ENCODE measurements around the gene PASK. TPM values are rescaled to one million over a fixed set of nuclear protein-coding genes. Genes with fewer than 3 reads are reported as not detected.

PASK gene
- total and polyA plus RNA-seq, 2 donors (not counting 1 experiment from before 2014, with no cell fraction given): 1.0 to 1.5 TPM

DNA sequence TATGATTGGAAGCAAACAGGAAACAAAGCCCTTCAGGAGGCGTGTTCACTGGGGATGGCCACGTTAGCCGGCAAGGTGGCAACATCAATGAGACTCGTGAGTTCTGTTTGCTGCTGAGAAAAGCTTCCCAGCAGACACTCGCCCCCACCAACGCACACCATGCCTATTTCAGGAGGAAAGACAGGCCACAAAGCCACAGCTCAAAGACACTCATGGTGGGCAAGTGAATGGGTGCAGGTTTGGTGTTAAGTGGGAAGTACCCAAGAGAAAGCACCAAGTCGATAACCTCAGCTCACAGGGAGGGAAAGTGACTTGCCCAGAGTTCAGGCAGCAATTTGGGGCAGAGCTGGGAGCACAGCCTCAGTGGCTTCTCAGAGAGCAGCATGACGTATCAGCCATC lies 36.7 kb downstream of the PASK start:
- Histone ChIP-seq H3K4me3 (replicated peaks in 1 of 4; ENCODE audit: control extremely low read depth in 1 of 4, insufficient read depth in 1 of 4, low read depth in 3 of 4, low read length in 4 of 4) (no peak overlapping the region), H3K27me3 (ENCODE audit: control insufficient read depth, insufficient read depth, low read length) (no peaks in the 10 kb centered on the region), H3K36me3 (ENCODE audit: control insufficient read depth, insufficient read depth, low read length) (no peaks in the 10 kb centered on the region), H3K4me1 (ENCODE audit: control insufficient read depth, extremely low read depth, insufficient read depth, low read length) (no peaks in the 10 kb centered on the region), H3K9me3 (ENCODE audit: control insufficient read depth, insufficient read depth, low read depth, low read length) (no peaks in the 10 kb centered on the region), H3K79me2 (ENCODE audit: control insufficient read depth, insufficient read depth, low read length) (no peaks in the 10 kb centered on the region), H3K9ac (ENCODE audit: insufficient read depth, low read length) (no peak overlapping the region), H4K20me1 (ENCODE audit: control insufficient read depth, extremely low read depth, insufficient read depth, low read length) (no peaks in the 10 kb centered on the region), H3K4me2 (ENCODE audit: extremely low read depth, insufficient read depth, low read length) (no peak overlapping the region), H3K27ac (ENCODE audit: insufficient read depth, low read length) (no peak overlapping the region), H2AFZ (ENCODE audit: low read length) (no peak overlapping the region)
- DNase-seq (ENCODE audit: low read depth in 2 of 2): no peak
- TF ChIP-seq, protein P1, sequence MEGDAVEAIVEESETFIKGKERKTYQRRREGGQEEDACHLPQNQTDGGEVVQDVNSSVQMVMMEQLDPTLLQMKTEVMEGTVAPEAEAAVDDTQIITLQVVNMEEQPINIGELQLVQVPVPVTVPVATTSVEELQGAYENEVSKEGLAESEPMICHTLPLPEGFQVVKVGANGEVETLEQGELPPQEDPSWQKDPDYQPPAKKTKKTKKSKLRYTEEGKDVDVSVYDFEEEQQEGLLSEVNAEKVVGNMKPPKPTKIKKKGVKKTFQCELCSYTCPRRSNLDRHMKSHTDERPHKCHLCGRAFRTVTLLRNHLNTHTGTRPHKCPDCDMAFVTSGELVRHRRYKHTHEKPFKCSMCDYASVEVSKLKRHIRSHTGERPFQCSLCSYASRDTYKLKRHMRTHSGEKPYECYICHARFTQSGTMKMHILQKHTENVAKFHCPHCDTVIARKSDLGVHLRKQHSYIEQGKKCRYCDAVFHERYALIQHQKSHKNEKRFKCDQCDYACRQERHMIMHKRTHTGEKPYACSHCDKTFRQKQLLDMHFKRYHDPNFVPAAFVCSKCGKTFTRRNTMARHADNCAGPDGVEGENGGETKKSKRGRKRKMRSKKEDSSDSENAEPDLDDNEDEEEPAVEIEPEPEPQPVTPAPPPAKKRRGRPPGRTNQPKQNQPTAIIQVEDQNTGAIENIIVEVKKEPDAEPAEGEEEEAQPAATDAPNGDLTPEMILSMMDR (conservative IDR thresholded peaks at IDR 0.05 in 1 of 2, IDR thresholded peaks at IDR 0.05 in 1 of 2; ENCODE audit: low read depth in 1 of 2, low read length in 2 of 2): no peak
- TF ChIP-seq EZH2 (IDR thresholded peaks at IDR 0.05; ENCODE audit: low read length, missing control alignments): no peak

DNA sequence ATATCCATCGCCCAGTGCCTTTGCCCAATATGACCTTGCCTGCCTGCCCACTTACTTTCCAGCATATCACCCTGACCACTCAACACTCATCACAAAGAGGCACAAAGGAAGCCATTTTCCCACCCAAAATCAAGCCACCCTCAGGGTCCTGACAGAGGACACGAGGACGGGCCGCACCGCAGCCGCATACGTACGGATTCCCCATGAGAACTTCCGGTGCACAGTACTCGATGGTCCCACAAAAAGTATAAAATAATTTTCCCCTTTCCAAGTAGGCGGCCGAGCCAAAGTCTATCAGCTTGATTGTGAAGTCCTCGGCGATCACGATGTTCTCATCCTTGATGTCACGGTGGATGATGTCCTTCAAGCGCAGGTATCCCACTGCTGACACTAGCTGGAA lies 37.2 kb downstream of the PASK start:
- no peak overlapping the region for H3K27ac ChIP-seq (ENCODE audit: insufficient read depth, low read length)
- no peaks in the 10 kb centered on the region for H3K79me2 ChIP-seq (ENCODE audit: control insufficient read depth, insufficient read depth, low read length)
- H3K9ac ChIP-seq (ENCODE audit: insufficient read depth, low read length): no peak overlapping the region
- H4K20me1 ChIP-seq (ENCODE audit: control insufficient read depth, extremely low read depth, insufficient read depth, low read length): no peaks in the 10 kb centered on the region
- no peak overlapping the region for H3K4me2 ChIP-seq (ENCODE audit: extremely low read depth, insufficient read depth, low read length)
- no peaks in the 10 kb centered on the region for H3K36me3 ChIP-seq (ENCODE audit: control insufficient read depth, insufficient read depth, low read length)
- no peak for DNase-seq (ENCODE audit: low read depth in 2 of 2)
- no peaks in the 10 kb centered on the region for H3K4me1 ChIP-seq (ENCODE audit: control insufficient read depth, extremely low read depth, insufficient read depth, low read length)
- no peaks in the 10 kb centered on the region for H3K9me3 ChIP-seq (ENCODE audit: control insufficient read depth, insufficient read depth, low read depth, low read length)
- H3K27me3 ChIP-seq (ENCODE audit: control insufficient read depth, insufficient read depth, low read length): no peaks in the 10 kb centered on the region
- no peak overlapping the region for H3K4me3 ChIP-seq (replicated peaks in 1 of 4; ENCODE audit: control extremely low read depth in 1 of 4, insufficient read depth in 1 of 4, low read depth in 3 of 4, low read length in 4 of 4)
- no peak overlapping the region for H2AFZ ChIP-seq (ENCODE audit: low read length)
- TF ChIP-seq, protein P1 (conservative IDR thresholded peaks at IDR 0.05 in 1 of 2, IDR thresholded peaks at IDR 0.05 in 1 of 2; ENCODE audit: low read depth in 1 of 2, low read length in 2 of 2): no peak
- no peak for TF ChIP-seq EZH2 (IDR thresholded peaks at IDR 0.05; ENCODE audit: low read length, missing control alignments)

DNA sequence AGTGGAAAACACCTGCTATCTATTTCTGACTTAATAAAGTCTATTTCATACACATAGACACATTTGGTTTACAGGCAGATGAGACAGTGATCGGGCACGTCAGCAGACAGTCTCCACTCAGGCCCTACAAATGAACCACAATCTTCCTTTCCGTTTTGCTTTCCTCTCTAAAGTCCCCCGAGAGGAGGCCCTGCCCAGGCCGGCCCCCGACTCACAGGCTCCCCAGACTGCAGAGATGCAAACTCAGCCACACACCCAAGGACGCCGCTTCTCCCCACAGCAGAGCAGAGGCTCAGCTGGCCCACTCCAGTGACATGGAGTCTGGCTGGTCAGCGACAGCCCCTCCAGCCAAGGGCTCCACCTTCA lies 37.8 kb downstream of the PASK start:
- Histone ChIP-seq H4K20me1 (ENCODE audit: control insufficient read depth, extremely low read depth, insufficient read depth, low read length) (no peaks in the 10 kb centered on the region), H2AFZ (ENCODE audit: low read length) (no peak overlapping the region), H3K36me3 (ENCODE audit: control insufficient read depth, insufficient read depth, low read length) (no peaks in the 10 kb centered on the region), H3K9me3 (ENCODE audit: control insufficient read depth, insufficient read depth, low read depth, low read length) (no peaks in the 10 kb centered on the region), H3K9ac (ENCODE audit: insufficient read depth, low read length) (no peak overlapping the region), H3K27me3 (ENCODE audit: control insufficient read depth, insufficient read depth, low read length) (no peaks in the 10 kb centered on the region), H3K79me2 (ENCODE audit: control insufficient read depth, insufficient read depth, low read length) (no peaks in the 10 kb centered on the region), H3K4me2 (ENCODE audit: extremely low read depth, insufficient read depth, low read length) (no peak overlapping the region), H3K4me3 (replicated peaks in 1 of 4; ENCODE audit: control extremely low read depth in 1 of 4, insufficient read depth in 1 of 4, low read depth in 3 of 4, low read length in 4 of 4) (no peak overlapping the region), H3K4me1 (ENCODE audit: control insufficient read depth, extremely low read depth, insufficient read depth, low read length) (no peaks in the 10 kb centered on the region), H3K27ac (ENCODE audit: insufficient read depth, low read length) (no peak overlapping the region)
- TF ChIP-seq EZH2 (IDR thresholded peaks at IDR 0.05; ENCODE audit: low read length, missing control alignments): no peak
- TF ChIP-seq, protein P1 (conservative IDR thresholded peaks at IDR 0.05 in 1 of 2, IDR thresholded peaks at IDR 0.05 in 1 of 2; ENCODE audit: low read depth in 1 of 2, low read length in 2 of 2): no peak
- DNase-seq (ENCODE audit: low read depth in 2 of 2): no peak
